H9 (cell line): Measurements from ENCODE around the gene GLP2R. TPM values are rescaled to one million over a fixed set of nuclear protein-coding genes. Genes with fewer than 3 reads are reported as not detected.

Experiments used
- DNase-seq: peaks from one replicate; pipeline ENCODE4 v3.0.0-alpha.2; 2017
- H2AFZ ChIP-seq: one replicate; pipeline ENCODE4 v1.6.1; 2013; ENCODE audit warnings: mild to moderate bottlenecking, low read length, control low read depth, moderate library complexity
- H2AK5ac ChIP-seq: 2 replicates; pipeline ENCODE4 v1.6.1; 2013; ENCODE audit warnings: low read length, control low read depth, mixed read lengths; ENCODE audit not compliant: insufficient read length
- H2BK120ac ChIP-seq: one replicate; pipeline ENCODE4 v1.6.1; 2013; ENCODE audit warnings: low read depth, mild to moderate bottlenecking, low read length, control low read depth, inconsistent platforms; ENCODE audit not compliant: poor library complexity, severe bottlenecking
- H2BK12ac ChIP-seq: 2 replicates; pipeline ENCODE4 v1.6.1; 2013; ENCODE audit warnings: low read length, control low read depth, mixed read lengths, low read depth; ENCODE audit not compliant: insufficient read length
- H2BK15ac ChIP-seq: 2 replicates; pipeline ENCODE4 v1.6.1; 2013; ENCODE audit warnings: low read depth, low read length, control low read depth
- H2BK20ac ChIP-seq: one replicate; pipeline ENCODE4 v1.6.1; 2013; ENCODE audit warnings: low read depth, mild to moderate bottlenecking, low read length, control low read depth, inconsistent platforms; ENCODE audit not compliant: poor library complexity, severe bottlenecking
- H2BK5ac ChIP-seq: 2 replicates; pipeline ENCODE4 v1.6.1; 2013; ENCODE audit warnings: low read length, control low read depth, mixed read lengths; ENCODE audit not compliant: insufficient read length
- H3K14ac ChIP-seq: 2 replicates; pipeline ENCODE4 v1.6.1; 2013; ENCODE audit warnings: low read length, control low read depth; ENCODE audit not compliant: insufficient read depth
- H3K18ac ChIP-seq: 2 replicates; pipeline ENCODE4 v1.6.1; 2013; ENCODE audit warnings: low read depth, mild to moderate bottlenecking, mixed read lengths, low read length, control low read depth; ENCODE audit not compliant: insufficient read length
- H3K23ac ChIP-seq: 2 replicates; pipeline ENCODE4 v1.6.1; 2013; ENCODE audit warnings: low read length, control low read depth, mixed read lengths, low read depth; ENCODE audit not compliant: insufficient read length
- H3K23me2 ChIP-seq: 2 replicates; pipeline ENCODE4 v1.6.1; 2013; ENCODE audit warnings: low read depth, mild to moderate bottlenecking, mixed read lengths, low read length, control low read depth; ENCODE audit not compliant: insufficient read length, poor library complexity, severe bottlenecking
- H3K27ac ChIP-seq: 2 replicates; pipeline ENCODE4 v1.5.1; 2013; ENCODE audit warnings: low read length, control low read depth, mixed read lengths, low read depth; ENCODE audit not compliant: insufficient read length
- H3K27me3 ChIP-seq: 2 replicates; pipeline ENCODE4 v1.6.1; 2013; ENCODE audit warnings: low read length, control low read depth, inconsistent platforms; ENCODE audit not compliant: insufficient read depth
- H3K4ac ChIP-seq: 2 replicates; pipeline ENCODE4 v1.6.1; 2013; ENCODE audit warnings: low read depth, mild to moderate bottlenecking, control low read depth, inconsistent platforms, low read length, moderate library complexity
- H3K4me1 ChIP-seq: 2 replicates; pipeline ENCODE4 v1.6.1; 2013; ENCODE audit warnings: low read length, control low read depth, inconsistent platforms; ENCODE audit not compliant: insufficient read depth
- H3K4me2 ChIP-seq: 2 replicates; pipeline ENCODE4 v1.6.1; 2013; ENCODE audit warnings: low read length, control low read depth, mixed read lengths; ENCODE audit not compliant: insufficient read length, insufficient read depth
- H3K56ac ChIP-seq: 2 replicates; pipeline ENCODE4 v1.6.1; 2013; ENCODE audit warnings: low read depth, mild to moderate bottlenecking, mixed read lengths, low read length, control low read depth; ENCODE audit not compliant: insufficient read length
- H3K79me1 ChIP-seq: 2 replicates; pipeline ENCODE4 v1.6.1; 2013; ENCODE audit warnings: low read depth, mild to moderate bottlenecking, moderate library complexity, low read length, control low read depth, inconsistent platforms; ENCODE audit not compliant: insufficient read depth, poor library complexity, severe bottlenecking
- H3K79me2 ChIP-seq: 2 replicates; pipeline ENCODE4 v1.6.1; 2013; ENCODE audit warnings: low read length, control low read depth, inconsistent platforms; ENCODE audit not compliant: insufficient read depth
- H3K9ac ChIP-seq: 2 replicates; pipeline ENCODE4 v1.6.1; 2013; ENCODE audit warnings: low read length, control low read depth, mixed read lengths; ENCODE audit not compliant: insufficient read length; ENCODE audit errors: extremely low read depth
- H3K9me3 ChIP-seq: one replicate; pipeline ENCODE4 v1.6.1; 2013; ENCODE audit warnings: low read depth, low read length, inconsistent platforms; ENCODE audit not compliant: control insufficient read depth
- H3T11ph ChIP-seq: one replicate; pipeline ENCODE4 v1.6.1; 2013; ENCODE audit warnings: mild to moderate bottlenecking, low read length, control low read depth, inconsistent platforms
- H4K20me1 ChIP-seq: one replicate; pipeline ENCODE4 v1.6.1; 2013; ENCODE audit not compliant: control insufficient read depth, insufficient read length, insufficient read depth
- H4K5ac ChIP-seq: 2 replicates; pipeline ENCODE4 v1.6.1; 2013; ENCODE audit warnings: low read depth, mild to moderate bottlenecking, mixed read lengths, low read length, control low read depth; ENCODE audit not compliant: insufficient read length
- H4K8ac ChIP-seq: replicated peaks from 2 replicates; pipeline ENCODE4 v1.6.1; 2013; ENCODE audit warnings: low read length, control low read depth, mixed read lengths, low read depth; ENCODE audit not compliant: insufficient read length
- H4K91ac ChIP-seq: 2 replicates; pipeline ENCODE4 v1.6.1; 2013; ENCODE audit warnings: low read depth, mild to moderate bottlenecking, moderate library complexity, mixed read lengths, low read length, control low read depth; ENCODE audit not compliant: insufficient read length
- H3K27ac Mint-ChIP-seq, 3 experiments: 2 replicates in 2 of 3; 3 replicates in 1 of 3; pipeline ENCODE4 v1.8.0; 2020 to 2021; ENCODE audit warnings: mixed read lengths in 3 of 3, mild to moderate bottlenecking in 1 of 3, moderate library complexity in 1 of 3
- H3K27me3 Mint-ChIP-seq: 2 replicates; pipeline ENCODE4 v1.8.0; 2021; ENCODE audit warnings: low read depth, mild to moderate bottlenecking, moderate library complexity, mixed read lengths
- H3K36me3 Mint-ChIP-seq, 3 experiments: 2 replicates in 2 of 3; 3 replicates in 1 of 3; pipeline ENCODE4 v1.8.0; 2020 to 2021; ENCODE audit warnings: low read depth in 3 of 3, mixed read lengths in 3 of 3; ENCODE audit not compliant: insufficient read depth in 1 of 3
- H3K4me1 Mint-ChIP-seq, 2 experiments: 2 replicates each; pipeline ENCODE4 v1.8.0; 2020; ENCODE audit warnings: mixed read lengths in 2 of 2
- H3K4me3 Mint-ChIP-seq, 2 experiments: 2 replicates in 1 of 2; 3 replicates in 1 of 2; pipeline ENCODE4 v1.8.0; 2020 to 2021; ENCODE audit warnings: mild to moderate bottlenecking in 2 of 2, mixed read lengths in 2 of 2, moderate library complexity in 1 of 2
- H3K9me3 Mint-ChIP-seq, 2 experiments: 2 replicates in 1 of 2; 3 replicates in 1 of 2; pipeline ENCODE4 v1.8.0; 2020; ENCODE audit warnings: mild to moderate bottlenecking in 2 of 2, mixed read lengths in 2 of 2, moderate library complexity in 1 of 2
- CTCF ChIP-seq: fragments of 200-600 bp; sonication (generic); conservative IDR thresholded peaks from 3 replicates; pipeline ENCODE4 v1.8.0; 2021; ENCODE audit warnings: antibody characterized with exemption, mild to moderate bottlenecking
- WGBS: extraction: QIAGEN DNeasy Blood & Tissue Kit; methylation state at CpG from one replicate; pipeline ENCODE4 v1.1.7; 2013; ENCODE audit warnings: missing lambda C conversion rate, low lambda C conversion rate, mixed read lengths; ENCODE audit not compliant: insufficient read length; ENCODE audit errors: extremely low coverage; 5-methylcytosine and 5-hydroxymethylcytosine counted together
- total RNA-seq: library from RNA; stranded (reverse); gene quantifications from 2 replicates; pipeline ENCODE4 v1.2.1, GENCODE V29; 2021

The GLP2R gene
- total RNA-seq, 1 experiment from 2014 or later, result not detected

GRCh38 chr17:9936095-9936494 lies 110.4 kb downstream of the GLP2R start:
- no peaks in the 10 kb centered on the region for H3K23me2 ChIP-seq
- H3K27me3 ChIP-seq, result no peaks in the 10 kb centered on the region
- no peak overlapping the region for H4K5ac ChIP-seq
- Mint-ChIP-seq H3K4me3 (no peak overlapping the region), H3K4me1 (peaks cover 11 to 15% of the 10 kb centered on the region in 2 experiments), H3K9me3 (peaks cover 2 to 4% of the 10 kb centered on the region in 2 experiments; a peak in 3 of 5 replicates), H3K27ac (no peak overlapping the region), H3K27me3 (no peaks in the 10 kb centered on the region; the same call in 1 of the 2 replicates), H3K36me3 (peaks cover 0 to 9% (median 0%) of the 10 kb centered on the region in 3 experiments; a peak in 2 of 7 replicates)
- H3K27ac ChIP-seq, result no peak overlapping the region
- H3K9ac ChIP-seq, result no peak overlapping the region
- H3K56ac ChIP-seq, result no peak overlapping the region
- no peaks in the 10 kb centered on the region for H3K4me1 ChIP-seq
- no peak overlapping the region for H2BK20ac ChIP-seq
- TF ChIP-seq CTCF, result no peak
- H2BK5ac ChIP-seq, result no peak overlapping the region
- WGBS, result no CpG with 5 or more reads among the region's 3 CpGs
- no peak overlapping the region for H2BK15ac ChIP-seq
- H3K23ac ChIP-seq, result no peak overlapping the region
- no peak overlapping the region for H3K4ac ChIP-seq
- no peak overlapping the region for H4K91ac ChIP-seq
- no peak overlapping the region for H4K8ac ChIP-seq
- H3T11ph ChIP-seq, result no peak overlapping the region
- H2AFZ ChIP-seq, result no peak overlapping the region
- no peak for DNase-seq
- no peak overlapping the region for H2BK120ac ChIP-seq
- no peak overlapping the region for H3K4me2 ChIP-seq
- H3K18ac ChIP-seq, result no peak overlapping the region
- no peaks in the 10 kb centered on the region for H3K79me2 ChIP-seq
- no peak overlapping the region for H2AK5ac ChIP-seq
- H2BK12ac ChIP-seq, result no peak overlapping the region
- H4K20me1 ChIP-seq, result no peaks in the 10 kb centered on the region
- no peaks in the 10 kb centered on the region for H3K79me1 ChIP-seq
- no peaks in the 10 kb centered on the region for H3K9me3 ChIP-seq
- H3K14ac ChIP-seq, result no peak overlapping the region
